Panc1 (cell line): Measurements from ENCODE around the gene NFKBIB. TPM values are rescaled to one million over a fixed set of nuclear protein-coding genes. Genes with fewer than 3 reads are reported as not detected.

Experiments
- ATAC-seq: fragments of 200-7000 bp; cut with Tn5 transposase; 2 replicates; pipeline ENCODE4 v1.9.1; 2020; ENCODE audit warnings: mild to moderate bottlenecking, moderate library complexity
- BruUV-seq: library from RNA; stranded (reverse); fragments of 400-500 nt; replicated peaks from 2 replicates; lab custom pipeline; 2021; lab: Mats Ljungman, UMichigan
- CTCF ChIA-PET: fragments of 300-600 bp; sonication (Branson Sonifier 250); formaldehyde crosslinking; loops from one replicate; lab custom pipeline; 2022; ENCODE audit warnings: antibody characterized with exemption; lab: Charles Lee
- POLR2A ChIA-PET: fragments of 300-600 bp; sonication (Branson Sonifier 250); formaldehyde crosslinking; loops from one replicate; lab custom pipeline; 2022; ENCODE audit warnings: antibody characterized with exemption; lab: Charles Lee
- DNase-seq: peaks from one replicate; pipeline ENCODE4 v3.0.0-alpha.2; 2010; ENCODE audit warnings: low read depth, low spot score
- H3K27ac ChIP-seq: 2 replicates; pipeline ENCODE4 v1.5.1; 2011; ENCODE audit warnings: mild to moderate bottlenecking, low read length, inconsistent platforms
- H3K27me3 ChIP-seq: fragments of 200-500 bp; sonication (Bioruptor generic); 2 replicates; pipeline ENCODE4 v1.6.0; 2014; ENCODE audit warnings: low read length, inconsistent platforms; ENCODE audit not compliant: control insufficient read depth, insufficient read depth
- H3K36me3 ChIP-seq: fragments of 200-500 bp; sonication (Bioruptor generic); 2 replicates; pipeline ENCODE4 v1.5.1; 2014; ENCODE audit warnings: inconsistent platforms, mild to moderate bottlenecking, low read length, moderate library complexity; ENCODE audit not compliant: control insufficient read depth, insufficient read depth
- H3K4me1 ChIP-seq: 2 replicates; pipeline ENCODE4 v1.5.1; 2011; ENCODE audit warnings: inconsistent platforms, mild to moderate bottlenecking, low read length, moderate library complexity; ENCODE audit not compliant: control insufficient read depth, insufficient read depth
- H3K4me3 ChIP-seq, 2 experiments: 2 replicates each; pipeline ENCODE4 v1.5.1; 2011 to 2012; ENCODE audit warnings: low read depth in 2 of 2, low read length in 2 of 2, mild to moderate bottlenecking in 2 of 2, inconsistent platforms in 1 of 2, moderate library complexity in 1 of 2
- H3K9me3 ChIP-seq: fragments of 200-500 bp; sonication (Bioruptor generic); 2 replicates; pipeline ENCODE4 v1.5.1; 2014; ENCODE audit warnings: low read depth, mild to moderate bottlenecking, inconsistent platforms, low read length, moderate library complexity; ENCODE audit not compliant: control insufficient read depth, insufficient read depth
- CTCF ChIP-seq: fragments of 450-650 bp; IDR thresholded peaks from 2 replicates; pipeline ENCODE4 v1.5.1; 2017; ENCODE audit warnings: mild to moderate bottlenecking
- POLR2AphosphoS5 ChIP-seq: IDR thresholded peaks from 2 replicates; pipeline ENCODE4 v1.6.1; 2012; ENCODE audit warnings: mild to moderate bottlenecking, low read depth, low read length, moderate library complexity
- REST ChIP-seq, 2 experiments: IDR thresholded peaks; 2 replicates each; pipeline ENCODE4 v1.6.1; 2011 to 2012; ENCODE audit warnings: low read depth in 2 of 2, control low read depth in 1 of 2, low read length in 1 of 2, mild to moderate bottlenecking in 1 of 2, moderate library complexity in 1 of 2; ENCODE audit not compliant: insufficient read depth in 1 of 2
- SIN3A ChIP-seq: IDR thresholded peaks from 2 replicates; pipeline ENCODE4 v1.6.1; 2012; ENCODE audit warnings: low read depth, mild to moderate bottlenecking, low read length, moderate library complexity, borderline replicate concordance; ENCODE audit not compliant: insufficient read depth
- TCF7L2 ChIP-seq: IDR thresholded peaks from 2 replicates; pipeline ENCODE4 v1.6.1; 2011; ENCODE audit warnings: mild to moderate bottlenecking, low read depth, low read length, inconsistent platforms
- in situ Hi-C: cut with HindIII; loops from 2 replicates; pipeline ENCODE4 v1.10.0; 2016; ENCODE audit warnings: low sequenced_read_pairs, low pct_unique_long_range_greater_than_20kb
- intact Hi-C: fragments of 100-400 bp; cut with micrococcal nuclease; formaldehyde crosslinking; loops from one replicate; pipeline ENCODE4 v1.10.0; 2022; ENCODE audit not compliant: unreplicated experiment
- total RNA-seq: library from RNA; stranded (reverse); gene quantifications from one replicate; pipeline ENCODE4 v1.2.1, GENCODE V29; 2021; ENCODE audit not compliant: unreplicated experiment

Gene NFKBIB
- total RNA-seq, 1 experiment from 2014 or later = 185 TPM

GRCh38 chr19:38919837-38920601 is 20.2 kb downstream of the NFKBIB start:
- no peaks in the 10 kb centered on the region for H3K9me3 ChIP-seq
- ChIA-PET CTCF (interaction anchor here (0.5 to 2.0 kb wide), 3 partner anchors 10 to 304 kb away, joined by 3 to 9 read pairs (median 8); partner anchors contain the start of genes MRPS12 and SARS2), POLR2A (interaction anchor here (0.7 kb wide), 1 partner anchor 20 kb away, joined by 3 read pairs; the partner anchor contains the start of gene NFKBIB)
- DNase-seq (no peak), ATAC-seq (no peak)
- no peak overlapping the region for H3K4me3 ChIP-seq
- no peak overlapping the region for H3K27ac ChIP-seq
- BruUV-seq = no TSS peak
- intact Hi-C loops (no loop called here), in situ Hi-C loops (no loop called here)
- TF ChIP-seq POLR2AphosphoS5 = no peak
- no peaks in the 10 kb centered on the region for H3K27me3 ChIP-seq
- peaks cover 11% of the 10 kb centered on the region for H3K4me1 ChIP-seq
- H3K36me3 ChIP-seq = no peaks in the 10 kb centered on the region; the same call in 1 of the 2 replicates

DNA sequence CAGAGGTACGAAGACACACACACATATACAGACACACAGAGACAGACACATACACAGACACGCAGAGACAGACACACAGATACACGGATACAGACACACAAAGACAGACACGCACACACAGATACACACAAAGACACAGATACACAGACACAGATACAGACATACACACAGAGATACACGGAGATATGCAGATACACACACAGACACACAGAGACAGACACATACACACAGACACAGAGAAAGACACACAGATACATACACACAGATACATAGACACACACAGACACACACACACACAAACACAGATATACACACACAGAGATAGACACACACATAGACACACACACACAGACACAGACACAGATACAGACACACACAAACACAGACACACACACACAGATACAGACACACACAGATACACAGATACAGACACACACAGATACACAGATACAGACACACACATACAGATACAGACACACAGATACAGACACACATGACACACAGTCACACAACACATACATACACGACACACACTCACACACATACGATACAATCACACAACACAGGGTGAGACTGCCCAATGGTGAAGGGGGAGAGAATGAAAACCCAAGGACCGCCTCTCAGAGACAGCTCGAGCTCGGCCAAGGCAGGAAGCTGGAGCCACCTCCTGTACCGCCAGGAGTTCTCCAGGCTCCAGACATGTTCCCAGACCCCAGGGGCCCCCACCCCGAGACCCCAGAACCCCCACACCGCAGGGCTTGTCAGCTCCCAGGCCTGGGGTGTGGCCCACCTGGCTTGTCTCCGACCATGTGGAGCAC is 21.0 kb downstream of the NFKBIB start:
- TF ChIP-seq CTCF = no peak
- peak; percentile 75; the same call in 1 of the 2 replicates for TF ChIP-seq POLR2AphosphoS5
- Histone ChIP-seq H3K4me3 (no peak overlapping the region), H3K27me3 (no peaks in the 10 kb centered on the region), H3K9me3 (no peaks in the 10 kb centered on the region), H3K4me1 (peaks cover 11% of the 10 kb centered on the region), H3K27ac (no peak overlapping the region), H3K36me3 (no peaks in the 10 kb centered on the region; the same call in 1 of the 2 replicates)
- POLR2A ChIA-PET = interaction anchor here (0.6 to 1.0 kb wide), 2 partner anchors 20 to 88 kb away, joined by 3 to 7 read pairs; no protein-coding TSS in a partner anchor
- CTCF ChIA-PET = interaction anchor here (0.6 to 0.9 kb wide), 2 partner anchors 10 to 287 kb away, joined by 3 to 5 read pairs; partner anchors contain the start of genes MRPS12 and SARS2
- intact Hi-C loops = no loop called here
- in situ Hi-C loops = no loop called here
- DNase-seq (no peak), ATAC-seq (no peak)
- no TSS peak for BruUV-seq

DNA sequence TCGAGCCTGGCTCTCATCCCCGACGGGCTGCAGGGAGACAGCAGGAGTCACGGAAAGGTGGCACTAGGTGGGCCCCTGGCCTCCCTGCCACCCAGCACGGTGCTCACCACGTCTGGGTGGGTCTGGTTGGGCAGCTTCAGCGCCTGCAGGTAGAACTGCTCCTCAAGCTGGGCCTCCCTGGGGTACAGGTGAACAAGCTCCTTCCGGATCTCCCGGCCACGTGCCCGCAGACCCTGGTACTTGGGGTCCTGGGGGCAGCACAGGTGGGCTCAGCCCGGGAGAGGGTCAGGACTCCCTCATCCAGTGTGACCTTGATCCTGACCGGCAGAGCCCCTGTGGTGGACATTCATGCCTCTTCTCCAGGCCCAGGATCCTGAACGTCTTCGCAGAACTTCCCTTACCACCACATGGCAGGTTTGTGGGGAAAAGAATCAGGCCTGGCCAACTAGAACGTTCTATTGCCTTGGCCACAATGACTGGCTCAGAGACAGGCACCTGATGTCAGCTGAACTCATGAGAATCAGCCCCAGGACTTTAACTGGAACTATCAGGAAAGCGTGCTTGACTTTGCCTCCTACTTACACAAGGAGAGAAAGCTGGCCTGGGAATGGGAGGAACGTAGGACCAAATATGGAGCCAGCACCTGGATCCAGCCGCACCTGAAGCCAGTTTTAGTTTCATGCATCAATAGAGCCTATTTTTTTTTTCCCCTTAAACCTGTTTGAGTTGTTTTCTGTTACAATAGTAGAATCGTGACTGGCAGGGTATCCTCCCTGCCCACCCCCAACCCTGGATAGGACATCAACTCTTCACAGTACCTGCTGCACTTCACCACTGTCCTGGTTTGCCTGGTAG is 21.9 kb downstream of the NFKBIB start:
- peaks cover 11% of the 10 kb centered on the region for H3K4me1 ChIP-seq
- POLR2A ChIA-PET = interaction anchor here (0.6 to 1.0 kb wide), 5 partner anchors 13 to 415 kb away, joined by 3 to 7 read pairs (median 3); no protein-coding TSS in a partner anchor
- in situ Hi-C loops = no loop called here

More for the DNA sequence above, 21.9 kb downstream of the NFKBIB start:
- Histone ChIP-seq H3K36me3 (no peaks in the 10 kb centered on the region; the same call in 1 of the 2 replicates), H3K9me3 (no peaks in the 10 kb centered on the region), H3K4me3 (no peak overlapping the region), H3K27ac (no peak overlapping the region), H3K27me3 (no peaks in the 10 kb centered on the region)
- TSS peak; percentile 49 for BruUV-seq
- no peak for ATAC-seq
- TF ChIP-seq TCF7L2 = no peak
- no peak for TF ChIP-seq CTCF
- TF ChIP-seq SIN3A = no peak
- no peak for TF ChIP-seq REST (IDR thresholded peaks at IDR 0.05; ENCODE audit: insufficient read depth in 1 of 2, low read depth in 2 of 2, low read length in 1 of 2)
- TF ChIP-seq POLR2AphosphoS5 = no peak
- intact Hi-C loops = no loop called here
- DNase-seq = no peak
- CTCF ChIA-PET = interaction anchor here (0.5 to 0.9 kb wide), 3 partner anchors 9 to 288 kb away, joined by 3 to 5 read pairs (median 5); partner anchors contain the start of genes MRPS12 and SARS2
